GM19025 (cell line): ENCODE measurements around the gene TRDMT1.

Source experiments
- ATAC-seq: cut with Tn5 transposase; IDR thresholded peaks from one replicate; pipeline ENCODE4 v1.9.1; 2021; ENCODE audit warnings: mild to moderate bottlenecking, low read depth, moderate library complexity; ENCODE audit not compliant: unreplicated experiment

TRDMT1 gene, protein sequence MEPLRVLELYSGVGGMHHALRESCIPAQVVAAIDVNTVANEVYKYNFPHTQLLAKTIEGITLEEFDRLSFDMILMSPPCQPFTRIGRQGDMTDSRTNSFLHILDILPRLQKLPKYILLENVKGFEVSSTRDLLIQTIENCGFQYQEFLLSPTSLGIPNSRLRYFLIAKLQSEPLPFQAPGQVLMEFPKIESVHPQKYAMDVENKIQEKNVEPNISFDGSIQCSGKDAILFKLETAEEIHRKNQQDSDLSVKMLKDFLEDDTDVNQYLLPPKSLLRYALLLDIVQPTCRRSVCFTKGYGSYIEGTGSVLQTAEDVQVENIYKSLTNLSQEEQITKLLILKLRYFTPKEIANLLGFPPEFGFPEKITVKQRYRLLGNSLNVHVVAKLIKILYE

DNA sequence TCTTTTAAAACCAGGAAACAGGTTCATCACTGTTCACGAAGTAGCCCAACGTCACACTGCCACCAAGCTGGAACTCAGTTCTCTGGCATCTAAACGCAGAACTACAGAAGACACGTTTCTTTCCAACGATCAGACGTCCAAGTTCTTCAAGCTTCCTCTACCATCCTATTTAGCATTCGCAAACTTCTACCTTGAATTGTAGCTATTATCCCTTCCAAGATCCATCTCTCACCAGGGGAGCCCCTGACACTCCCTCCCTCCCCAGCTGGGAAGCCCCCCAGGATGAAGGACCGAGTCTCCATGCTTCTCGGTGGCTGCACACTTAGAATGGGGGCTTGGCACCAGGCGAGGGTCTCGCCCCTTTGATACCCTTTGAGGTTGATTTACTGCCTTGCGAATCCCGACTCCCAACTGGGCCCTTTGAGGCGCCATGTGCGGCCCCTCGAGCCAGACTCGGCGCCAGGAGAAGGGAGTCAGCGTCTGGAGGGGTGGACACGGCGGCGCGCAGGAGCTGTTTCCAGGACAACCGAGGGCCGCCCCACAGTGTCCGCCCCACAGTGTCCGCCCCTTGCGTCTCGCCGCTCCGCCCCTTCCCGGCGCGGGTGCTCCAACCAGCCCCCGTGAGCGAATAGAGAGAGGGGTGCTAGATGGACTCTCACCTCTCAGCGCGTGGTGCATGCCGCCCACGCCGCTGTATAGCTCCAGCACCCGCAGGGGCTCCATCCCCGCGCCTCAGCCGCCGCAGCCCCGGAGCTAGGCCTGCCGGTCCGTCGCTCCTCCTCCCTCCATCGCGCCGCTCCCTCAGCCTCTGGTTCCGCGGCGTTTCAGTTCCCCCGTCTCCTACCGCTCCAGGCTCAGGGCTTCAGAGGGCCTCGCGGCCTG lies at the start of gene TRDMT1:
TRDMT1 (minus strand) TSS at position 761 of the 882 bp plus-strand sequence; CDS start at position 723, 38 bp downstream.
- ATAC-seq, result peak; percentile 96

DNA sequence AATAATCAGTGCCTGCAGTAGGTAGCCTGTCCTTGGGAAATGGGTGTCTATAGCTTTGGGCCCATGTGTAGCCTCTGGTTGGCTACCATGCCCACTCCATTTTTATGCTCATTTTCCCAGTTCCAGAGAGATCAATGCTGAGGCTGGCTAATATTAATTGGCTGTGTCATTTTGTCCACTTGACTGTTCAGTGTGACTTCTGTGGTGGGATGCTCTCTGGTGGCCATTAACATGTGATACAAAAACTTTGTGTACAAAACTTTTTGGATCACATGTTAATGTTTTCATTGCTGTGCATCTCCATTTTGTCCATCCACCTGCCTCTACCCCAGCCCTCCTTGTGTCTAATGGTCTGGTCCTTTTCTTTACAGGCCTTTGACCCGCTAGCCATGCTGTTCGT lies 49.3 kb upstream of the TRDMT1 start:
- ATAC-seq, result no peak

DNA sequence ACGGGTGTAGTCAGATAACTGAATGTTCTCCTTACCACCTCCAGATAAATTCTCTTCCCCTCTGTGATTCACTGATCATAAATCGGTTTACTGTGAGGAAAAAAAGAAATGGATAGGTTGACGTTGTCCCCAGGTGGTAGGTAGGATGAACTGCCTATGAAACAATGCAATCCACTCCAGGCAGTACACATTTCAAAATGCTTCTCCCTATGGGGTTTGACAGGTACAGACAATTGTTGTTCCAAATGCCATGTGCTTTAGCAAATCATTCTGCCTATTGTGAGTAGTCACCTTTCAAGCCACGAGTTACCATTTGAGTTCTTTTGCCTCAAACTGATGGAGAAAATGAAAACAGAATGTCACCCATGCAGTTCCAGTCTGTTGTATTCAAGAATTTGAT lies 48.3 kb upstream of the TRDMT1 start:
- ATAC-seq, result no peak

DNA sequence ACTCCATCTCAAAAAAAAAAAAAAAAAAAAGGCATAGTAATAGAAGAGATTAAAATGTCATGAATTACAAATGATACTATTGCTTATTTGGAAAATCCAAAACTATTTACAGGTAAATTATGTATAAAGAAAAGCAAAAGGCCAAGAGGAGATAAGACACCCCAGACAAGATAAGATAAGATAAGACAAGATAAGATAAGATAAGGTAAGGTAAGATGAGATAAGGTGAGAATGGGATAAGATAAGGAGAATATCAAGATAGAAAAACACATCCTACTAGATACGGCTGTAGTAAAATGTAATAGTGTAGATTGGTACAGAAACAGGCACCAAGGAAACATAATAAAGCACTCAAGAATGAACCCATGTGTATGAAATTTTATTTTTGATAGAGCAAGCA lies 47.5 kb upstream of the TRDMT1 start:
- no peak for ATAC-seq

DNA sequence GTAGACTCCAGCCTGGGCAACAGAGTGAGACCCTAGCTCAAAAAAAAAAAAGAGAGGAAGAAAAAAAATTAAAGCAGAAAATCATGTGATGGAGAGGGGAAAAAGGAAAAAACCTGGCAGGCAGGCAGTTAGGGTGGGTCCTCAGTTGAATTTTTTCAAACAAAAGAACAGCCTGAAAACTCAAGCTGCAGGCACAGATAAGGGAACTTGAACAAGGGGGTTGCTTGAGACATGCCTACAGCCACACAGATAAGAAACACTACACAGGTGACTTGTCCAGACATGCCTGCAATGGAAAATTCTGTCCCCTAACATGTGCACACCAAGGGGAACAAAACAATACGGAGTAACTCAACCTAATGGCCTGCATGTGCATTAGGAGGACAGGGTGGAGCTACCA lies 45.7 kb upstream of the TRDMT1 start:
- no peak for ATAC-seq

DNA sequence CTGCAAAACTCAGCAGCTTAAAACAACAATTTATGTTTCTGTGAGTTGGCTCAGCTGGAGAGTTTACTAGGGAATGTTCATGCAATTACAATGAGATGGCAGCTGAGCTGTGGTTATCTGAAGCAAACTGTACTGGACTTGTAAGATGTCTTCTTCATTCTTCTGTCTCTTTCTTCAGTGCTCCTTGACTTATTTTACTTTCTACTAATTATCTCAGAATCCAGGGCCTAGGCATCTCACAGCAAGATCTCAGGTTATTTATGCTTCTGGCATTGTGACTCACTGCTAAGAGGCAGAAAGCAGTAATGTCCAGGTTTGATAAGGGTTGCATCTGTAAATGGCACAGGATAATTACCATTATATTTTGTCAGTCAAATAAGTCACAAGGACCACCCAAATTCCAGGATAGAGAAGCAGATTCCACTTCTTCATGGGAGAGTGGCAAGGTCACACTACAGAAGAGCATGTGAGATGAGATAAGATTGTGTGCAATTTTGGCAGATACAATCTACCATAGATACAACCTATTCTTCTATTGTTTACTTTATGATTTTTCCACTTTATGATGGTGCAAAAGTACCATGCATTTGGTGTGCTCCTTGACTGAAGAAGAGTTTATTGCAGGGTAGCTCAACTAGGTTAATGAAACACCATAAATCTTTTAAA lies 43.4 kb upstream of the TRDMT1 start:
- no peak for ATAC-seq

DNA sequence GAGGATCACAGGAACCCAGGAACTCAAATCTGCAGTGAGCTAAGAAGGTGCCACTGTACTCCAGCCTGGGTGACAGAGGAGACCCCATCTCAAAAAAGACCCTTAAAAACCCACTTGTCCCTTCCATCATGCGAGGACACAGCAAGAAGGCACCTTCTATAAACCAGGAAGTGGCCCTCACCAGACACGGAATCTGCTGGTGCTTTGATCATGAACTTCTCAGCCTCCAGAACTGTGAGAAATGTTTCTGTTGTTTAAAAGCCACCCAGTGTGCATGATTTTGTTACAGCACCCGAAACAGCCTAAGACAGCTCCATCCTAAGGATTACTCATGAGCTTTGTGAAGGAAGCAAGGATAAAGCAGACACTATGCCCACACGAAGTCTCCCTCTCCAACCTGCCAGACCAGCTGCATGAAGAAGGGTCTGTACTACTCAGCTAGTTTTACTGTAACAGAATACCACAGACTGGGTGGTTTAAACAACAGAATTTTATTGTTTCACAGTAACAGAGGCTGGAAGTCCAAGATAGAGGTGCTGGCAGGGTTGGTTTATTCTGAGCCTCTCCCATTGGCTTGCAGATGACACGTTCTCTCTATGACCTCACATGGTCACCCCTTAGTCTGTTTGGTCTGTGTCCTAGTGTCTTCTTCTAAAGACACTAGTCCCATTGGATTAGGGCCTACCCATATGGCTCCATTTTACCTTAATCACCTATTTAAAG lies 40.3 kb upstream of the TRDMT1 start:
- ATAC-seq, result no peak

DNA sequence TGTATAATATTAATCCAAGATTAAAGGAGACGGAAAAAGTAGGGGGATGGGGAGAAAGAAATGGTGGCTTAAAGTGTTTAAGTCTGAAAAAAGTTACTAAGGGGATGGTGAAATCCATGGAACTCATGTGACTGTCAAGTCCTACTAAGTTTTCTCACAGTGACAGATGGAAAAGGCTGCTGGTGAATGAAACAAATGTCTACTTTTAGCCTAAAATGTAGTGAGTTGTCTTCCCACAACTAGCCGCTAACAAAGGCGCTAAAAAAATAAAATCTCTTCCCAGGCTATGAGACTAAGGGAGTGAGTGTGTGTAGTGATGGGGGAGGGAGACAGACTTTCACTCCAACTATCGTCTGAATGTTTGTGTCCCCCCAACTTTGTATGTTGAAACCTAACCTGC lies 39.1 kb upstream of the TRDMT1 start:
- ATAC-seq, result no peak

DNA sequence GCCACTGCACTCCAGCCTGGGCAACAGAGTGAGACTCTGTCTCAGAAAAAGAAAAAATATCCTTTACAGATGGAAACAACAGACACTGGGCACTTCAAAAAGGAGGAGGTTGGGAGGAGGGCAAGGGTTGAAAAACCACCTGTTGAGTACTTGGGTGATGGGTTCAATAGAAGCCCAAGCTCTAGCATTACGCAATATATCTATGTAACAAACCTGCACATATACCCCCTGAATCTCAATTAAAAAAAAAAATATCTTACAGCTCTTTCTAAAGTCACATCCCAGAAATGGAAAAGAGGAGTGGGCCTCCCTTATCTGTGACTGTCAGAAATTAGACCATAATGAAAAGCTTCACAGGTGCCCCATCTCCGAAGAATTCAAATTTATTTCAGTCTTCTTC lies 38.6 kb upstream of the TRDMT1 start:
- ATAC-seq, result no peak

DNA sequence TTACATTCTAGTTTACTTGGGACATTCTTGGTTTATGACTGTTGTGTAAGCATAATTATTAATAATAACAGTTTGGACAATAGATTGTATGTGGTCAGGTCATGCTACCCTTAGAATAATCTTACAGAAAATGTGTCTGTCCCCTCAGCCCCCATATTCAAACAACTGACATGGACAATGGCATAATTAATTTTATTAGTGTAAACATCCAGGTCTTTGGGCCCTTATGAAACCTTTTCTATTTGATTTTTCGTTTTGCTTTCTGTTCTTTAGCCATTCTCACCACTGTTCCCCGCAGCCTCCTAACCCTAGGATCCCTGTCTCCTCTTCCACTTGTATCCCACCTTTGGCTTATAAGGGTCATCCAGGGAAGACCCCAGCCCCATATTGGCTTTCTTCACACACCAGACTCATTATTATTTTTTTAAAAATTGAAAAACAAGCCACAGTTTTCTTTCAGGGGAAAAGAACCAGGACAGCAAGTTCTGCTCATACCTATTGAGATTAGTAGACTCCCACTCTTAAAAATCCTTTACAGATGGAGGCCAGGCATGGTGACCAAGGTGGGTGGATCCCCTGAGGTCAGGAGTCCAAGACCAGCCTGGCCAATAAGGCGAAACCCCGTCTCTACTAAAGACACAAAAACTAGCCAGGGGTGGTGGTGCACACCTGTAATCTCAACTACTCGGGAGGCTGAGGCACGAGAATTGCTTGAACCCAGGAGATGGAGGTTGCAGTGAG lies 38.0 kb upstream of the TRDMT1 start:
- no peak for ATAC-seq

DNA sequence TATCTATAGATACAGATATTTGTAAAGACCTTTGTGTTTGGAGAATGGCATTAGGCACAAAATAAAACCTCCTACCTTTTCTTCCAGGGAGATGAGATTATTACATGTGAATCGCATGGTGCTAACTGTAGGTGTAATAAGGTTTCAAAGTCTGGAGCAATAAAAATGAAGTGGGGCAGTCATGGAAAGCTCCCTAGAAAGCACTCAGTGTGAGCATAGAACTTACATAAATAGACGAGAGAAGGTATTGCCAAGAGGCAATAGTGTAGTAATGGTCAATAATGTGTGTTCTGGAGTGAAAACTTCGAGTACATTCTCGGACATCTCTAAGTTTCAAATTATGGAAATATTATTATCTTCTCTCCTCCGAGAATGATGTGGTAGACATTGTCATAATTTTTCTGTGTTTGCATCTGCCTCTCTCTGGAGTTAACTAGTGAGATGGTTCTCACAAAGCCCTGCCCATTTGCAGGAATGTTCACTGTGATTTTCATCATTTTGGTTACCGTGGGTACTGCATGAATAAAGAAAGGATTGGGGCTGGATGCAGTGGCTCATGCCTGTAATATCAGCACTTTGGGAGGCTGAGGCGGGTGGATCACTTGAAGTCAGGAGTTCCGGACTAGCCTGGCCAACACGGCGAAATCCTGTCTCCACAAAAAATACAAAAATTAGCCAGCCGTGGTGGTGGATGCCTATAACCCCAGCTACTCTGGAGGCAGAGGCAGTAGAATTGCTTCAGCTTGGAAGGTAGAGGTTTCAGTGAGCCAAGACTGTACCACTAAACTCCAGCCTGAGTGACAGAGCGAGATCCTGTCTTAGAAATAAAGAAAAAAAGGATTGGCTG lies 37.2 kb upstream of the TRDMT1 start:
- no peak for ATAC-seq

DNA sequence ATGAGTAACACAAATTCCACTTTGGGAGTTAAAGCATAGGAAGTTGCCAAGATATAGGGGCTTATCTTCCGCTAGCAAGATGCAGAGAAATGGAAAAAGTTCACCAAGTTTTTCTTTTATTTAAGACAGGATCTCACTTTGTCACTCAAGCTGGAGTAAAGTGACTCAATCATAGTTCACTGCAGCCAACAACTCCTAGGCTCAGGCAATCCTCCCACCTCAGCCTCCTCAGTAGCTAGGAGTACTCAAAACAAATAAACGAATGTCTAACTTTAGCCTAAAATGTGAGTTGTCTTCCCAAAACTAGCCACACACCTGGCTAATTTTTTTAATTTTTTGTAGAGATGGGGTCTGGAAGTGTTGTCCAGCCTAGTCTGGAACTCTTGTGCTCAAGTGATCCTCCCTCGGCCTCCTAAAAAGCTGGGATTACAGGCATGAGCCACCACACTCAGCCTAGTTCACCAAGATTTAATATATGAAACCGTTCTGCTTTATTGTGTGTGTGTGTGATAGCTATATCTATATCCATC lies 36.5 kb upstream of the TRDMT1 start:
- ATAC-seq, result no peak

DNA sequence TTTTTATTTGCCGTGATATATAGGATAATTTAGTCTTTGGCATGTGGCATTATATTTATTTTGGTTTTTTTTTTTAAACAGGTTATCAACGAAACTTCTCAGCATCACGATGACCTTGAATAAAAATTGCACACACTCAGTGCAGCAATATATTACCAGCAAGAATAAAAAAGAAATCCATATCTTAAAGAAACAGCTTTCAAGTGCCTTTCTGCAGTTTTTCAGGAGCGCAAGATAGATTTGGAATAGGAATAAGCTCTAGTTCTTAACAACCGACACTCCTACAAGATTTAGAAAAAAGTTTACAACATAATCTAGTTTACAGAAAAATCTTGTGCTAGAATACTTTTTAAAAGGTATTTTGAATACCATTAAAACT lies 35.7 kb upstream of the TRDMT1 start:
- no peak for ATAC-seq

DNA sequence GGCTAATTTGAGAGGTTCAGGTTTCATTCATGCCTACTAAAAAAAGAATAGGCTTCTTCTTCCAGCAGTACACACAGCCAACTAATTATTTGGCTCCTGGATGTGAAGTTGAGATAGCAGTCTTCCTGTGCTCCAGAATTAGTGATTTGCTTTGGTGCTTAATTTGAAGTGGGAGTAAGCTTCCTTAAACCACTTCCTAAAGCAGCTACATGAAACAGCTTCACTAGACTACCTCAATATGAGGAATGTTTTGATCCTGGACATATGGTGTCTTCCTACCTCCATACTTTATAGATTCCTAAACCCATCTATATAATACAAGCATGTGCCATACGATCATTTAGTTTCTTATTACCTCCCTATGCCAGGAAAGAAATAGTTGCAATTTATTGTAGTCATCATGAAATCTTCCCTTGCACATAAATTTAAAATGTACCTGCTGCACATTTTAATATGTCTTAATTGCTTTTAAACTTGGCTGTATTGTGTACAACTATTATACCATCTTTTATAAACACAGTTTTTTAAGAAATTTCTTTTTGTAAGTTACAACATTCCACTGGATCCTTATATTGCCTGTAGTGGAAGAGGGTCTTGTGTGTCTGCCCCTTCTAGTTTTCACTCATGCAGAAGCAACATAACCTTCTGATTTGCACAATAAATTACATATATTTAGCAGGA lies 35.1 kb upstream of the TRDMT1 start:
- ATAC-seq, result no peak

DNA sequence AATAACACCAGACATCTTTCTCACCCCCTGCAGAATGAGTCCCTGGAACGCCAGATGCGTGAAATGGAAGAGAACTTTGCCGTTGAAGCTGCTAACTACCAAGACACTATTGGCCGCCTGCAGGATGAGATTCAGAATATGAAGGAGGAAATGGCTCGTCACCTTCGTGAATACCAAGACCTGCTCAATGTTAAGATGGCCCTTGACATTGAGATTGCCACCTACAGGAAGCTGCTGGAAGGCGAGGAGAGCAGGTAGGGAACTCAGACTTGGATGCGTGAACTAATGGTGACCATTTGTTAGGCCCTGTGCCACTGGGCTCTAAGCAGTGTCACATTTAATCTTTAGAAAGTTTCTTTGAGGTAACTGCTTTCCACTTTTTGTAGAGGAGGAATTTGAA lies 33.7 kb upstream of the TRDMT1 start:
- no peak for ATAC-seq

DNA sequence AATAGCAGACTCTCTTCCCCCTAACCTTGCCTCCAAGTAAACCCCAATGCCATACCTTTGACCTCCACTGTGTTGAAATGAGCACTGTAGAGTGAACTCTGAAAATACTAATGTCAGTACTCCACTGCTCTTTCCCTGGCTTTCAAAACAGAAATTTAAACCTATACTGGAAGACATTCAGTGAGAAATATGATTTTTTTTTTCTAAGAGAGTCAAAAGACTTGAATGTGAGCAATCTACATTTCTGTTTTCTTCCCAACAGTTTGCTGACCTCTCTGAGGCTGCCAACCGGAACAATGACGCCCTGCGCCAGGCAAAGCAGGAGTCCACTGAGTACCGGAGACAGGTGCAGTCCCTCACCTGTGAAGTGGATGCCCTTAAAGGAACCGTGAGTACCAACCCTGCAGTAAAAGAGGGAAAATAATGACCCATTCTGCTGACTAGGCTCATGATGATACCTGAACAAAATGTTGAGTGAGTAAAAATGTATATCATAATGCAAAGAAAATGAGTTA lies 33.0 kb upstream of the TRDMT1 start:
- no peak for ATAC-seq

DNA sequence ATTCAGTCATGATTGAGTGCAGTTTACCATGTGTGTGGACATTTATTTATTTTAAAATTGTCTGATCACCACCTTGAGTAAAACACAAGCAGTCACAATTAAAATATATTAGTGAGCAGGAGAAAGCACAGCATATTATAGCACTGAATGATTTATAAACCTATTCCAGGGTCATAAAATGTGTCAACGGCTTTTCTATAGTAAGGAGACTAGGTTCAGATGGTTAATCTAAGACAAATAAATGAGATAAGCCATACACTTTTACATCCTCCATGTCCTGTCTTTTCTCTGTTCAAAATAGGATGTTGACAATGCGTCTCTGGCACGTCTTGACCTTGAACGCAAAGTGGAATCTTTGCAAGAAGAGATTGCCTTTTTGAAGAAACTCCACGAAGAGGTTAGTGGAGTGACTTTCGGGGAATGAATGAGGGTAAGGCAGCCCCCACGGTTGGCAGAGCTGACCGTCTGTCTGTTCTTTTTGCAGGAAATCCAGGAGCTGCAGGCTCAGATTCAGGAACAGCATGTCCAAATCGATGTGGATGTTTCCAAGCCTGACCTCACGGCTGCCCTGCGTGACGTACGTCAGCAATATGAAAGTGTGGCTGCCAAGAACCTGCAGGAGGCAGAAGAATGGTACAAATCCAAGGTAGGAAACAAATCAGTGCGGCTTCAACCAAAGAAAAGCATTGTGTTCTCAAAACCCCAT lies 32.0 kb upstream of the TRDMT1 start:
- no peak for ATAC-seq
